Measurements from ENCODE around the gene MRPL23.

Gene MRPL23

DNA sequence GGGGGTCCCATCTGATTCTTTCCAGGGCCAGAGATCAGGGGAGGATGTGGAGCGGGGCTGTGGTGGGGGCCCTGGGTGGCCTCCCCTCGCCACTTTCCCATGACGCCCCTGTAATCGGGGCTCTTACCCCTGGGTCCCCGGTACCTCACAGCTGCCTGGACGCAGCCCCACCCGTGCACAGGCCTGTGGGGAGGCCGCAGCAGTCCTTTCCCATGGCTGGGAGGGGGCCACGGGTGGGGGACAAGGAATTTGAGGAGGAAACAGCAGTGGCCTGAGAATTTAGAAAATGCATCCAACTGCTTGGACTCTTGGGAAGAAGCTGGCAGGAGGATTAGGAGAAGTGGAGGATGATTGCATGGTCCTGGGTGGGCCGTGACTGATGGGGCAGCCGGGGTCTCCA, 32.5 kb downstream of the MRPL23 start:
- no peak for ATAC-seq
- Mint-ChIP-seq H3K4me3 (no peak overlapping the region), H3K4me1 (no peaks in the 10 kb centered on the region)

GRCh38 chr11:1982873-1983600, 35.9 kb downstream of the MRPL23 start:
- ATAC-seq (no peak), DNase-seq (ENCODE audit: low spot score in 2 of 2) (no peak)
- Mint-ChIP-seq H3K9me3 (no peaks in the 10 kb centered on the region), H3K4me1 (no peaks in the 10 kb centered on the region), H3K36me3 (no peaks in the 10 kb centered on the region), H3K27ac (no peak overlapping the region), H3K4me3 (no peak overlapping the region)

More for the DNA sequence above, 32.5 kb downstream of the MRPL23 start:
- DNase-seq (ENCODE audit: low spot score in 2 of 2) = peak in 1 of 2 donors; percentile 4
- H3K9me3 Mint-ChIP-seq = no peaks in the 10 kb centered on the region
- H3K27ac Mint-ChIP-seq = no peak overlapping the region
- no peaks in the 10 kb centered on the region for H3K36me3 Mint-ChIP-seq

DNA sequence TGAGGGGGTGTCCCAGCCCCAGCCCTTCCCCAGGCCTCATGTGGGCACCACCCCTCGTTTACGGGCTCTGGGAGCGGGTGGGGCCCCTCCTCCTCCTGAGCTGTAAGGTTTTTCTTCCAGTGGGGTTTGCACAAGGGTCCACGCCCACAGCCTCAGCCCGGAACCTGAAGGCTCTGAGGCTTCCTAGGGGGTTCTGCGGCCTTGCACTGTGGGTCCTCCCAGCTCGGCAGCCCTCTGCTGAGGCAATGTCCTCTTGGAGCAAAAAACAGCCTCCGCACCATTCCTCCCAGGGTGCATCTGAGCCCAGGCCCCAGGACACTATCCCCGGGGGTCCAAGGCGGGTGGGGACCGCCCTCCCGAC, 36.4 kb downstream of the MRPL23 start:
- no peaks in the 10 kb centered on the region for H3K4me1 Mint-ChIP-seq
- no peaks in the 10 kb centered on the region for H3K36me3 Mint-ChIP-seq
- DNase-seq (ENCODE audit: low spot score in 2 of 2) (peak in 1 of 2 donors; percentile 22), ATAC-seq (no peak)
- H3K9me3 Mint-ChIP-seq = no peaks in the 10 kb centered on the region
- no peak overlapping the region for H3K27ac Mint-ChIP-seq
- no peak overlapping the region for H3K4me3 Mint-ChIP-seq

- H3K27ac Mint-ChIP-seq = no peak overlapping the region
- no peak overlapping the region for H3K4me3 Mint-ChIP-seq
- no peaks in the 10 kb centered on the region for H3K36me3 Mint-ChIP-seq
- H3K4me1 Mint-ChIP-seq = no peaks in the 10 kb centered on the region
- ATAC-seq (no peak), DNase-seq (ENCODE audit: low spot score in 2 of 2) (no peak)
- H3K9me3 Mint-ChIP-seq = no peaks in the 10 kb centered on the region
These were observed 39.9 kb downstream of the MRPL23 start for GRCh38 chr11:1987024-1987423.

DNA sequence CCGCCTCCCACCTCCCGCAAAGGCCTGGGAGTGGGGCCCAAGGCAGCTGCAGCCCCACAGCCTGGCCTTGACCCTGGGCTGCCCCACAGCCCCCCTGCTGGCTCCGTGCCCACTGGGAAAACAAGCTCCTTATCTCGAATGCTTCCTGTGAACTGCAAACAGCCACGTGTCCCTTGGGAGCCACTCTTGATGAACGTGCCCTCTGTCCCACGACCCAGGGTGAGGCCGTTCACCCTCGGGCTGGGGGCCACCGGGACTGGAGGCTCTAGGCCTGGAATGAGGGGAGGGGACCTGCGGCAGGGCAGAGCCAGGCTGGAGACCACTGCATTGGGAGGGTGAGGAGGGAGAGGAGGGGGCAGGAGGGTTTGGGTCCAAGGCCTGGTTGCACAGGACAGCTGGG, 41.0 kb downstream of the MRPL23 start:
- Mint-ChIP-seq H3K4me1 (no peaks in the 10 kb centered on the region), H3K27ac (no peak overlapping the region), H3K9me3 (no peaks in the 10 kb centered on the region), H3K4me3 (no peak overlapping the region), H3K36me3 (no peaks in the 10 kb centered on the region)
- ATAC-seq (no peak), DNase-seq (ENCODE audit: low spot score in 2 of 2) (no peak)

- ATAC-seq (no peak), DNase-seq (ENCODE audit: low spot score in 2 of 2) (peak in 1 of 2 donors; percentile 26)
- no peak overlapping the region for H3K4me3 Mint-ChIP-seq
- H3K9me3 Mint-ChIP-seq = no peaks in the 10 kb centered on the region
- no peak overlapping the region for H3K27ac Mint-ChIP-seq
- H3K4me1 Mint-ChIP-seq = no peaks in the 10 kb centered on the region
- H3K36me3 Mint-ChIP-seq = no peaks in the 10 kb centered on the region
These were observed 41.7 kb downstream of the MRPL23 start for GRCh38 chr11:1988667-1989317.

- H3K36me3 Mint-ChIP-seq = no peaks in the 10 kb centered on the region
- ATAC-seq (no peak), DNase-seq (ENCODE audit: low spot score in 2 of 2) (no peak)
- H3K27ac Mint-ChIP-seq = no peak overlapping the region
- H3K4me1 Mint-ChIP-seq = no peaks in the 10 kb centered on the region
- H3K9me3 Mint-ChIP-seq = no peaks in the 10 kb centered on the region
- H3K4me3 Mint-ChIP-seq = no peak overlapping the region
These were observed 42.8 kb downstream of the MRPL23 start for GRCh38 chr11:1989953-1990352.

DNA sequence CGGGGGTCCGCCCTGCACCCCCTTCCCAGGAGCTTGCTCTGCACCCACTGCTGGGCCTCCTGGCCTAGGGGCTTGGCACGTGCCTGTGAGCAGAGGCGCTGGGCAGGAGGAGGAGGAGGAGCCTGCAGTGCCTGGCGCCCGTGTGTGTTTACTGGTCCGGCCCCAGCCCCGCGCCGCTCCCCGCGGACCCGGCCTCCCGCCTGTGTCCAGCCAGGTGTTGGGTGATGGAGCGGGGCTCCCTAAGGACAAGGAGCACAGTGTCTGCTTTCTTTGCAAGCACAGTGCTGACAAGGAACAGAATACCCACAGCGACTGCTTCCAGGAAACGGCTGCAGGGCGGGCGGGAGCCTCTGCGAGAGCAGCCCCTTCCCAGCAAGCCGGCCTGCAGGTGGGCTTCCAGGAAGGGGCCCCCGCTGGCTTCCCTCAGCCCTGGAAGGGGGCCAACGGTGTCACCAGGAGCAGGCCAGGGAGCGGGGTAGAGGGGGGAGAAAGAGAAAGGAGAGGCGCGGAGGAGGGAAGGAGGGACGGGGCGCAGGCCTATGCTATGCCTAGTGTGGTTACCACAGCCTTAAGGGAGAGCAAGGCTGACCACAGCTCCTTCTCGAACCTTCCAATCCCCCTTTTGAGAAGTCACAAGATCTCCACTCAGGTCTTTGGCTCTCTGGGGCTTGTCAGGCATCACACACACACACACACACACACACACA, 43.9 kb downstream of the MRPL23 start:
- Mint-ChIP-seq H3K4me3 (no peak overlapping the region), H3K36me3 (no peaks in the 10 kb centered on the region), H3K27ac (no peak overlapping the region), H3K4me1 (no peaks in the 10 kb centered on the region), H3K9me3 (no peaks in the 10 kb centered on the region)
- no peak for DNase-seq (ENCODE audit: low spot score in 2 of 2)
- no peak for ATAC-seq

- no peaks in the 10 kb centered on the region for H3K36me3 Mint-ChIP-seq
- ATAC-seq = no peak
These were observed 45.0 kb downstream of the MRPL23 start for GRCh38 chr11:1992111-1992510.

DNA sequence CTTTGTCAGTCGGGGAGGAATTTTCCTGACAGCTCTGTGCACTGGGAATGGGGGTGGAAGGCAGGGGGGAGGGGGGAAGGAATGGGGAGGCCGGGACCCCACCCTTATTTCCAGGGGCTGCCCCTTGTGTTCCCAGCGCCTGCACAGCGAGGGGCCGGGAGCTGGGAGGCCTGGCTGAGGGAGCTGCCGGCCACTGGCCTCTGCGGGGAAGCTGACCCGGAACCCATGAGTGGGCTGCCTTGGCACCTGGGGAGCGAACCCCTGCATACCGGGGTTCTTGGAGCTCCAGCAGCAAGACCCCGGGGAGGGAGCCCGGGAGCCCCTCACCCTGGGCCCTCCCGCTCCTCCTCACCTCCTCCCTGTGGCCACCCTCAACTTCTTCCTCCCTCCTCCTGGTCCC, 47.0 kb downstream of the MRPL23 start:
- Mint-ChIP-seq H3K27ac (no peak overlapping the region), H3K9me3 (no peaks in the 10 kb centered on the region), H3K36me3 (no peaks in the 10 kb centered on the region), H3K4me3 (no peak overlapping the region), H3K4me1 (no peaks in the 10 kb centered on the region)
- no peak for DNase-seq (ENCODE audit: low spot score in 2 of 2)
- no peak for ATAC-seq

More at GRCh38 chr11:1992111-1992510, 45.0 kb downstream of the MRPL23 start:
- Mint-ChIP-seq H3K4me1 (no peaks in the 10 kb centered on the region), H3K9me3 (no peaks in the 10 kb centered on the region), H3K27ac (no peak overlapping the region), H3K4me3 (no peak overlapping the region)
- no peak for DNase-seq (ENCODE audit: low spot score in 2 of 2)

DNA sequence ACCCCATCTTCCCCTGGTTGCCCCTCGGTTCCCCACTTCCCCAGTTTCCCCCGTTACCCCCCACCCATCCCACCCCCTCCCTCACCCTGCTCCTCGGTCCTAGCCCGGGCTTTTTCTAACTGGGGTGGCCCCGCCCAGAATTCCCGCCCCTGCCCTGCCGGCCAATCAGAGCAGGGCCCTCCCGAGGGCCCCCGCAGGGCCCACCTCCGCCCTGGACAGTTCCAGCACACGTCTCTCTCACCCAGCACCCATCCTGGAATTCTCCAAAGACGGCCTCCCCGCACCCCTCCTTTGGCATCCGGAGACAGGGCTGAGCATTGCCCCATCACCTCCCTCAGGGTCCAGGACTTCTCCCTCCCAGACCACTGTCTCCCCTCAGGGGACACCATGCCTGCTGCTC, 50.6 kb downstream of the MRPL23 start, which contains the start of gene H19:
H19 (minus strand) TSS at position 88 of the 400 bp plus-strand sequence.
- H3K4me3 Mint-ChIP-seq = no peak within 1 kb of the TSS
- no peak within 1 kb of the TSS for H3K27ac Mint-ChIP-seq
- DNase-seq (ENCODE audit: low spot score in 2 of 2) (no peak), ATAC-seq (no peak)
- no peaks in the 10 kb centered on the region for H3K4me1 Mint-ChIP-seq
- H3K9me3 Mint-ChIP-seq = no peaks in the 10 kb centered on the region
- H3K36me3 Mint-ChIP-seq = no peaks in the 10 kb centered on the region

DNA sequence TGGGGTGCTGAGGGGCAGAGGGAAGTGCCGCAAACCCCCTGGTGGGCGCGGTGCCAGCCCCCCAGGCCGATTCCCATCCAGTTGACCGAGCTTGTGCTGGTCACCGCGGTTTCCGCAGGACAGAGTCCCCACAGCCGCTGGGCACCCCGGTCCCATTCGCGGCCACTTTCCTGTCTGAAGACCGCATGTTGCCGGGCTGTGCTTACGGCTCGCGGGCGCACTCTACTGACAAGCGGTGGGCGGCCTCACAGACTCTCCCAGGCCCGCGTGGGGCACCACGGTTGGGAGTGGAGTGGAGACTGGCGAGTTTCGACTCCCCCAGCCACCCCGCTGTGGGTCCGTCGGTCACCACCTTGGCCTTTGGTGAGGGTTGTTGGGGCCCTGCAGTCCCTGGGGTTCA, 51.2 kb downstream of the MRPL23 start:
- Mint-ChIP-seq H3K4me3 (no peak overlapping the region), H3K4me1 (no peaks in the 10 kb centered on the region), H3K36me3 (no peaks in the 10 kb centered on the region), H3K9me3 (no peaks in the 10 kb centered on the region), H3K27ac (no peak overlapping the region)
- DNase-seq (ENCODE audit: low spot score in 2 of 2) = no peak
- ATAC-seq = no peak

DNA sequence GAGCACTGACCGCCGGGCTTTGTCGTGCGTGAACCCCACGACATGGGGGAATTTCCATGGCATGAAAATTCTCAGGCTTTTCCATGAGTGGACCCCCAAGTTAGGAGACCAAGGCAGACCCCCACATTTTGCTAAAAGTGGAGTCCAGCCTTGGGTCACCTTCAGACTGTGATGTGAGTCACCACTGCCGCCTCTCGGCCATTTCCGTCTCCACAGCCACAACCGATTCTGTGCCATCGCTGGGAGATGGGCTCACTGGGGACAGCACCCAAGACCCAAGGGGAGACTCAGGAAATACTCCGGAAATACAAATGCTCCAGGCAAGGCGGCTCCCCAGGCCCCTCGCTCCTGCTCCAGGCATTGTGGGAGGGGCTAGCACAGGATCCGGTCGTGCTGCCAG, 51.7 kb downstream of the MRPL23 start:
- DNase-seq (ENCODE audit: low spot score in 2 of 2) (no peak), ATAC-seq (no peak)
- no peak overlapping the region for H3K4me3 Mint-ChIP-seq
- H3K27ac Mint-ChIP-seq = no peak overlapping the region
- no peaks in the 10 kb centered on the region for H3K36me3 Mint-ChIP-seq
- no peaks in the 10 kb centered on the region for H3K4me1 Mint-ChIP-seq
- H3K9me3 Mint-ChIP-seq = no peaks in the 10 kb centered on the region

- ATAC-seq (peak; percentile 57), DNase-seq (ENCODE audit: low spot score in 2 of 2) (no peak)
- Mint-ChIP-seq H3K4me1 (no peaks in the 10 kb centered on the region), H3K9me3 (no peaks in the 10 kb centered on the region), H3K4me3 (no peak overlapping the region), H3K27ac (no peak overlapping the region), H3K36me3 (no peaks in the 10 kb centered on the region)
These were observed 55.1 kb downstream of the MRPL23 start for GRCh38 chr11:2002042-2002776.

GRCh38 chr11:2002807-2003206, 55.7 kb downstream of the MRPL23 start:
- Mint-ChIP-seq H3K36me3 (no peaks in the 10 kb centered on the region), H3K27ac (no peak overlapping the region), H3K9me3 (no peaks in the 10 kb centered on the region), H3K4me1 (no peaks in the 10 kb centered on the region), H3K4me3 (no peak overlapping the region)
- peak; percentile 73 for ATAC-seq
- DNase-seq (ENCODE audit: low spot score in 2 of 2) = no peak

All from stimulated activated effector memory CD8-positive, alpha-beta T cell treated with anti-CD3 and anti-CD28 coated beads, Interleukin-12 subunit alpha, Interleukin-12 subunit beta, amount 100 ng/mL, for 72 hours (primary cell).